HEK293T (cell line): Measurements from ENCODE around the gene MREG.

ENCODE experiments used
- CTCF ChIA-PET: fragments of 350-600 bp; formaldehyde crosslinking; extraction: SDS; loops from one replicate; lab custom pipeline; 2021; ENCODE audit warnings: antibody characterized with exemption, inconsistent platforms; lab: Yijun Ruan, JAX
- POLR2A ChIA-PET: fragments of 350-600 bp; formaldehyde crosslinking; extraction: SDS; loops from one replicate; lab custom pipeline; 2020; ENCODE audit warnings: antibody characterized with exemption, inconsistent platforms; lab: Yijun Ruan, JAX
- DNase-seq: peaks from one replicate; pipeline ENCODE4 v3.0.0; 2012; ENCODE audit warnings: mixed read lengths; ENCODE audit errors: extremely low spot score
- ARNT ChIP-seq: fragments of 450-650 bp; IDR thresholded peaks from 2 replicates; pipeline ENCODE4 v1.6.1; 2017; ENCODE audit warnings: mild to moderate bottlenecking
- BHLHE40 ChIP-seq: fragments of 450-650 bp; IDR thresholded peaks from 2 replicates; pipeline ENCODE4 v1.6.1; 2016; ENCODE audit warnings: mild to moderate bottlenecking, moderate library complexity, borderline replicate concordance
- CTBP1 ChIP-seq: fragments of 450-650 bp; IDR thresholded peaks from 2 replicates; pipeline ENCODE4 v1.6.1; 2016; ENCODE audit warnings: borderline replicate concordance
- ELF4 ChIP-seq: fragments of 450-650 bp; IDR thresholded peaks from 2 replicates; pipeline ENCODE4 v1.6.1; 2017; ENCODE audit warnings: antibody characterized with exemption
- FOXA1 ChIP-seq: fragments of 450-650 bp; IDR thresholded peaks from 2 replicates; pipeline ENCODE4 v1.6.1; 2016; ENCODE audit warnings: mild to moderate bottlenecking
- FOXK2 ChIP-seq: fragments of 450-650 bp; IDR thresholded peaks from 2 replicates; pipeline ENCODE4 v1.6.1; 2016; ENCODE audit warnings: mild to moderate bottlenecking
- FOXM1 ChIP-seq: fragments of 450-650 bp; IDR thresholded peaks from 2 replicates; pipeline ENCODE4 v1.6.1; 2017; ENCODE audit warnings: mild to moderate bottlenecking, borderline replicate concordance
- HDGF ChIP-seq: fragments of 450-650 bp; IDR thresholded peaks from 2 replicates; pipeline ENCODE4 v1.6.1; 2017; ENCODE audit warnings: antibody characterized with exemption, borderline replicate concordance
- L3MBTL2 ChIP-seq: fragments of 450-650 bp; conservative IDR thresholded peaks from 2 replicates; pipeline ENCODE4 v1.6.1; 2016; ENCODE audit warnings: mild to moderate bottlenecking
- LEF1 ChIP-seq: fragments of 450-650 bp; IDR thresholded peaks from 2 replicates; pipeline ENCODE4 v1.6.1; 2017; ENCODE audit warnings: mild to moderate bottlenecking, borderline replicate concordance
- NFRKB ChIP-seq: fragments of 450-650 bp; IDR thresholded peaks from 2 replicates; pipeline ENCODE4 v1.6.1; 2016; ENCODE audit warnings: mild to moderate bottlenecking, moderate library complexity
- PKNOX1 ChIP-seq: fragments of 450-650 bp; IDR thresholded peaks from 2 replicates; pipeline ENCODE4 v1.6.1; 2016
- SP1 ChIP-seq: fragments of 450-650 bp; IDR thresholded peaks from 2 replicates; pipeline ENCODE4 v1.6.1; 2017
- SUZ12 ChIP-seq: fragments of 450-650 bp; IDR thresholded peaks from 2 replicates; pipeline ENCODE4 v1.6.1; 2016; ENCODE audit warnings: mild to moderate bottlenecking
- TARDBP ChIP-seq: fragments of 450-650 bp; IDR thresholded peaks from 2 replicates; pipeline ENCODE4 v1.6.1; 2016
- ZNF384 ChIP-seq: fragments of 450-650 bp; IDR thresholded peaks from 2 replicates; pipeline ENCODE4 v1.6.1; 2016

Gene MREG

GRCh38 chr2:215900843-215901242, 112.5 kb downstream of the MREG start:
- DNase-seq = no peak
- ChIA-PET CTCF (no interaction called here), POLR2A (no interaction called here)
- TF ChIP-seq SP1 = no peak
- no peak for TF ChIP-seq TARDBP
- TF ChIP-seq FOXK2 = no peak
- no peak for TF ChIP-seq FOXA1
- no peak for TF ChIP-seq L3MBTL2
- no peak for TF ChIP-seq NFRKB
- no peak for TF ChIP-seq ARNT
- no peak for TF ChIP-seq BHLHE40
- TF ChIP-seq ZNF384 = no peak
- TF ChIP-seq PKNOX1 = no peak

GRCh38 chr2:215900203-215900611, 113.1 kb downstream of the MREG start:
- CTCF ChIA-PET = no interaction called here
- POLR2A ChIA-PET = no interaction called here
- DNase-seq = no peak
- no peak for TF ChIP-seq CTBP1
- no peak for TF ChIP-seq L3MBTL2
- TF ChIP-seq ELF4 = no peak
- TF ChIP-seq PKNOX1 = no peak
- TF ChIP-seq SUZ12 = no peak
- TF ChIP-seq FOXK2 = no peak
- no peak for TF ChIP-seq ARNT
- no peak for TF ChIP-seq BHLHE40
- no peak for TF ChIP-seq LEF1
- TF ChIP-seq FOXM1 = no peak
- TF ChIP-seq NFRKB = no peak
- TF ChIP-seq SP1 = no peak
- TF ChIP-seq ZNF384 = no peak
- TF ChIP-seq TARDBP = no peak
- TF ChIP-seq FOXA1 = no peak
- TF ChIP-seq HDGF = no peak

GRCh38 chr2:215899141-215900074, 113.9 kb downstream of the MREG start:
- CTCF ChIA-PET = interaction anchor here (1.1 kb wide), 1 partner anchor 9 kb away, joined by 3 read pairs; no protein-coding TSS in a partner anchor
- TF ChIP-seq FOXK2 = no peak
- TF ChIP-seq SP1 = no peak
- no peak for TF ChIP-seq CTBP1
- TF ChIP-seq ZNF384 = no peak
- TF ChIP-seq NFRKB = no peak
- no peak for TF ChIP-seq TARDBP
- TF ChIP-seq ELF4 = no peak
- TF ChIP-seq SUZ12 = no peak
- TF ChIP-seq L3MBTL2 = no peak
- no peak for TF ChIP-seq ARNT
- TF ChIP-seq LEF1 = no peak
- TF ChIP-seq HDGF = no peak
- TF ChIP-seq FOXA1 = no peak
- no peak for TF ChIP-seq BHLHE40
- no peak for DNase-seq
- POLR2A ChIA-PET = no interaction called here

- ChIA-PET POLR2A (no interaction called here), CTCF (no interaction called here)
- no peak for TF ChIP-seq ZNF384
- TF ChIP-seq FOXM1 = no peak
- no peak for TF ChIP-seq CTBP1
- DNase-seq = no peak
Measured at GRCh38 chr2:215898363-215898762, 115.0 kb downstream of the MREG start.

GRCh38 chr2:215896921-215897320, 116.4 kb downstream of the MREG start:
- CTCF ChIA-PET = no interaction called here
- no peak for DNase-seq
- TF ChIP-seq FOXA1 (no peak), FOXM1 (no peak), LEF1 (no peak), ARNT (no peak), FOXK2 (no peak)
- POLR2A ChIA-PET = no interaction called here

GRCh38 chr2:215895330-215895729, 118.0 kb downstream of the MREG start:
- CTCF ChIA-PET = no interaction called here
- POLR2A ChIA-PET = no interaction called here
- TF ChIP-seq BHLHE40 (no peak), LEF1 (no peak), SUZ12 (no peak), PKNOX1 (no peak), SP1 (no peak), ZNF384 (no peak), NFRKB (no peak), L3MBTL2 (no peak), CTBP1 (no peak), TARDBP (no peak), HDGF (no peak), FOXK2 (no peak), FOXM1 (no peak), ELF4 (no peak), FOXA1 (no peak)
- DNase-seq = no peak
